HG02840 (cell line): ENCODE measurements around the gene EHBP1.

Experiments used
- ATAC-seq: cut with Tn5 transposase; IDR thresholded peaks from one replicate; pipeline ENCODE4 v1.9.1; 2021; ENCODE audit warnings: mild to moderate bottlenecking, moderate library complexity, moderate number of reproducible peaks; ENCODE audit not compliant: unreplicated experiment, low FRiP score

The EHBP1 gene

DNA sequence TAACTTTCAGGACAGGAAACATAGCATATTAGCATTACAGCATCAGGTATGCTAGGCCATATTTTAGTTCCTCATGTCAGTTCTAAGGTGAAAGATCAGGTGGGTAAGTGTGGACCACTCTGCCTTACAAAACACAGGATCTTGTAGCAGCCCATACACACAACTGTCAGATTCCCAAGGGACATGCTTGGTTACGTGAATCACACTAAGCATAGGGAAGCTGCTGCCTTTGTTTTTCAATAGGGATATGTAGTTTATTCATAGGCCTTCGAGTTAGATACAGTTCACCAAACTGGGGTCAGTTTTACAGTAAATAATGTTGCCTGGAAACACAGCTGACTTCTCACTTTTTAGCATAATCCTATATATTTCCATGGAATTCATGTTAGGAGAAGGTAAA lies 229.0 kb downstream of the EHBP1 start:
- ATAC-seq = no peak

DNA sequence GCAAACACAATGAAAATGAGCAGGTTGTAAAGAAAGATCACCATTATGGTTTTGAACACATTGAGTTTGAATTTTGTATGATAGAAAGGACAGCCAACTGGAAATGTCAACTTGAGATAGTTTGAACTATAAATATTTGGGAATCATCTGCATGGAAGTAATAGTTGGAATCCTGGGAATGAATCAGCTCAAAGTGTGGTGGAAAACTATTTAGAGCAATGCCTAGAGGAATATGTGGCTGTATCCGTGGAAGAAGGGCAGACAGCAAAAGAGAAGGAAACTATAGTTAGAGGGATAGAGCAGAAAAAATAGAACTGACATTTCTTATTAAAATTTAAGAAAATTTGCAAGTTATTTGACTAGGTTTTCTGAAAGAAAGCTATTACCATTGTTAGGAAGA lies 232.6 kb downstream of the EHBP1 start:
- ATAC-seq = no peak

DNA sequence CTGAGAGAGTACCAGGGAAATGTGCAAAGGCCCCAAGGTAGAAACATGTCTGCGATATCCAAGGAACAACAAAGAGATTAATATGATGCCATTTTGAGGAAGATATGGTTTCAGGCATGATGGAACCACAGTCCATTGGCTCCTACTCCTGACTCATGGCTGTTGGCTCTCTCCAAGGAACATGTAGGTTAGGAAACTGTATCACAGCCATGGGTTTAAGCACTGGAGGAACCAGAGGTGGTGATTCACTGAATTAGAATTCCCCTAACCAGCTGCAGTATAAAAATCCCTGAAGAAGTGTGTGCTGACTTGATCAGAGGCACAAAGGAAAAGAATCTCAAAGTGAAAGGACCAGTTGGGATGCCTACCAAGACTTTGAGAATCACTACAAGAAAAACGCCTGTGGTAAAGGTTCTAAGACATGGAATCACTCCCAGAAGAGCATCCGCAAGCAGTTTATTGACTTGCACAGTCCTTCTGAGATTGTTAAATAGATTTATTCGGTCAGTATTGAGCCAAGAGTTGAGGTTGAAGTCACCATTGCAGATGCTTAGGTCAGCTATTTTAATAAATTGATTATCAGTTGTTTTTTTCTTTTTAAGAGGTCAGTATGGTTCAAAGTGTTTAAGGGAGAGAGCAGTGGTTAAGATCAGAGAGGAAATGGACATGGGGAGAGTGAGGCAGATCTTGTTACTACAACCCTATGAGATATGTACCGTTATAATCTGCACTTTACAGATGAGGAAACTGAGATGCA lies 234.4 kb downstream of the EHBP1 start:
- ATAC-seq = no peak

GRCh38 chr2:62940697-62941096 lies 235.2 kb downstream of the EHBP1 start:
- ATAC-seq = no peak

GRCh38 chr2:62941413-62941812 lies 235.9 kb downstream of the EHBP1 start:
- ATAC-seq = no peak

GRCh38 chr2:62944362-62944761 lies 238.8 kb downstream of the EHBP1 start:
- no peak for ATAC-seq

GRCh38 chr2:62947403-62947802 lies 241.9 kb downstream of the EHBP1 start:
- no peak for ATAC-seq

DNA sequence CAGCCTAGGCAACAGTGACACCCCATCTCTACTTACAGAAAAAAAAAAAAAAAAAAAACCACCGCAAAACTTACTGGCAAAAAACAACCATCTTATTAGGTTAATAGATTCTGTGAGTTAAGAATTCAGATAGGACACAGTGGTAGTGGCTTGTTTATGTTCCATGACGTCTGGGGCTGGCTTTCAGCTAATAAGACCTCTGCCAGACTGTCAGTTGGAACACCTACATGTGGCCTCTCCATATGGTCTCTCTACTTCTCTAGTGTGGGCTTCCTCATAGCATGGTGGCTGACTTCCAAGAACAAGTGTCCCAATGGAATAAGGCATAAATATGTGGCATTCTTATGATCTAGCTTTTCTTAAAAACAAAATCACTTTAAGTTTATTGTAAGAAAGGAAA lies 251.1 kb downstream of the EHBP1 start:
- no peak for ATAC-seq

DNA sequence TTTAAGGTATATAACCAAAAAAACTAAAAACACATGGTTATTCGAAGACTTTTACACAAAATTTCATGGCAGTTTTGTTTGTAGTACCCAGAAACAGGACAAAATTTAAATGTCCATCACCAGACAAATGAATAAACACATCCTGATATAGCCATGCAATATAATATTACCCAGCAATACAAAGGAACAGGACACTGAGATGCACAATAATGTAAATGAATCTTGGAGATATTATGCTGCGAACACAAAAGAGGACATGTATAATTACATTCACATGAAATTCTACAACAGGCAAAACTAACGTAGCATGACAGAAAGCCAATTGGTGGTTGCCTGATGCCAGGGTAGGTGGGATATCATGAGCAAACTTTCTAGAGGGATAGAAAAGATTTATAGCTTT lies 252.7 kb downstream of the EHBP1 start:
- ATAC-seq = no peak

DNA sequence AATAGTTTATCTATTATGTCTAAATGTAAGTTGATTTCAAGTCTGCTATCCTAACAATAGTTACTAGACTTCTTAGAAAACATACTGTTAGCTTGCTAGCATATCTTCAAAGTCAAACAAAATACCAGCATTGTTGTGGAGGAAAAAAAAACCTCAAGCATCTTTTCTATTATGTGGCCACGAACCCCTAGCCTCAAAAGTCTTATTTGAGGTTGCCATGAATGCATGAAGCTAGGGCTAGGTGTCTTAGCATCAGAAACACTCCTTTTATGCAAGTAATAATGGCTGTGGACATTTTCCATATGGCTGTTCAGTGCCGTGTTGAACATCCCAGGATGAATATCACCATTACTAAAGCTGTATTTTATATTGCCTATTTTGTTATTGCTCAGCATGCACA lies 258.5 kb downstream of the EHBP1 start:
- no peak for ATAC-seq

DNA sequence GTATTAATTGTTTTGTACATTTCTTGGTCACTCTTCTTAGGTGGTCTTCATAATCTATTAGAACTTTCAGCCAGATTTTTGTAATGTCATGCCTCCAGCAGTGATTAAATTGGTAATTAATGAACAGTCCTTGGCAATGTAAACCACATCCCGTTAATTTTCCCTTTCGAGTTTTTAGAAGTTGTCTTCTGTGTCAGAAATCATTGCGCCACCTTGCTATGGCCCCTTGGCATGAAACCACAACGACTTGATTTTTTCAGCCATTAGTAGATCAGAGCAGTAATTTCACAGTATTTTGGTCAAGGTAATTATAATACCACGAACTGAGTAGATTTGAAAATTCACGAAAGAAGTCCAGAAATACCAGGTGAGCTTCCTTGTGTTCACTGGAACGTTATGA lies 259.2 kb downstream of the EHBP1 start:
- ATAC-seq = no peak

- ATAC-seq = no peak
Observed at GRCh38 chr2:62966991-62967390, 261.5 kb downstream of the EHBP1 start.

GRCh38 chr2:62968168-62968567 lies 262.7 kb downstream of the EHBP1 start:
- ATAC-seq = no peak

DNA sequence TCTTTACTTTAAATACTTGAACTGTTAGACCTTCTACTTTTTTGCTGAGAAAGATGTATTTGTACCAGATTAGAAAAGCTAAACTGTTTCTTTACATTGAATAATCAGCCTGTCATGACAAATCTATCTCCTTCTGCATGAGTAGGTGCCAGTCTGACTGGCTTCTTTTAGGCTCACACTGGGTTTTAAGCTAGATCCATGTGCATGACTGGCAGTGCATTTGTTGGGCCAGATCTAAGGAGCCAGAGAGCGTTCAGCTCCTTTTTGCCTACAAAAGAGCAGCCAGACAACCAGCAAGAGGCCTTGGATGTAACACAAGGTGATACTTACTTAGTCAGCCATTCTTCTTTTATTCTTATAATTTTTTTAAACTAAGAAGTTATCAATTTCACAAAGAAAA lies 263.2 kb downstream of the EHBP1 start:
- no peak for ATAC-seq

GRCh38 chr2:62971936-62972335 lies 266.4 kb downstream of the EHBP1 start:
- no peak for ATAC-seq

- no peak for ATAC-seq
Observed at GRCh38 chr2:62972601-62973000, 267.1 kb downstream of the EHBP1 start.

- no peak for ATAC-seq
Observed at GRCh38 chr2:62974999-62975398, 269.5 kb downstream of the EHBP1 start.

- ATAC-seq = no peak
Observed at GRCh38 chr2:62991605-62992004, 286.1 kb downstream of the EHBP1 start.

DNA sequence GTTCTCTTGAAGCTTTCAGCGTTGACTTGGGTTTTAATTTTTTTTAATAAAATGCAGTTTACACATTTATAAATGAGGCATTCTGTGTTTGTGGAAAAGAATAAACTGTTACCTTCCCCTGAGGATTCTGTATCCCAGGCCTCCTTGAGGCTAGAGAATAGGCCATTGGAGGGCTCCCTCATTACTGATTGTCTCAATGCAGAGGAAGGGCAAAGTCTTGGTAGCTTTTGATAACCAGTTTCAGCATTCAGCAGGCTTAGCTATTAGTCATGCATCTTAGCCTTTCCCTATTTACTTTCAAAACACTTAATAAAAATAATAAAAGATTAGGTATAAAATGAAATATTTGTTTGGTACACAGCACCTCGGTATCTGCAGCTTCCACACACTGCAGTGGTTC lies 287.0 kb downstream of the EHBP1 start:
- no peak for ATAC-seq

- no peak for ATAC-seq
Observed at GRCh38 chr2:62994206-62994605, 288.7 kb downstream of the EHBP1 start.

DNA sequence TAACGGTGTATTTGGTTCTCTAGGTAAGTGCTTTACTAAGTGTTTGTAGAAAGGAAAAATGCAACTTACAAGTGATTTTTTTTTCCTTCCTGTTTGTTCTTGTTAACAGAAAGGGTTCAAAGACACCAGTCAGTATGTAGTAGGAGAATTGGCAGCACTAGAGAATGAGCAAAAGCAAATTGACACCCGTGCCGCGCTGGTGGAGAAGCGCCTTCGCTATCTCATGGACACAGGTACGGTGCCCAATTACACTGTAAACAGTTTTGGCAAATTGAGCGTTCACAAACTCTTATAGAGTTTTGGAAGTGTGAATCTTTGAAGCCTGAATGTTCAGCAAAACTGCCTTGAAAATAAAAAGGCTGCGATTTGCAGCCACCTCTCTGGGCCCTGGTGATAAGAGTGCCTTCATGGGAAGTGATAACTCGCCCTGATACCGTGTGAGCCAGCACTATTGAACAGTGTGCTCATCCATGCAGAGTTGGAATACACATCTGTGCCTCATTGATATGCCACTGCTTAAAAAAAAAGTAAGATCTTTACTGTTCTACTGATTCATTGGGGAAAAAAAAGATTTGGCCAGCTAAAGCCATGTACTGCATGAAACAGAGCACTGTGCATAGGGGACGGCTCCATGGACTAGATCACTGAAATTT lies 291.1 kb downstream of the EHBP1 start:
- ATAC-seq = no peak

- no peak for ATAC-seq
Observed at GRCh38 chr2:62998949-62999348, 293.4 kb downstream of the EHBP1 start.
